Omental fat pad (tissue), 4 donors: Measurements from ENCODE around the gene PPFIBP2. TPM values are rescaled to one million over a fixed set of nuclear protein-coding genes. Genes with fewer than 3 reads are reported as not detected.

Experiments used
- ATAC-seq: fragments of 150-250 bp; one replicate; pipeline ENCODE4 v1.9.1; 2016; ENCODE audit warnings: mild to moderate bottlenecking, moderate library complexity; ENCODE audit not compliant: low FRiP score
- DNase-seq: peaks from one replicate; pipeline ENCODE4 v3.0.0-alpha.2; 2019; ENCODE audit warnings: low spot score
- CTCF ChIP-seq, 3 donors: fragments of 450-650 bp; IDR thresholded peaks; one replicate each; pipeline ENCODE4 v1.5.1; 2016 to 2017; ENCODE audit warnings: antibody characterized with exemption in 3 of 3, mild to moderate bottlenecking in 3 of 3, moderate library complexity in 2 of 3
- total RNA-seq, 4 donors: library from RNA; depleted of rRNA; stranded (reverse); fragments of >200 nt; gene quantifications; one replicate each; pipeline ENCODE4 v1.1.0, GENCODE V29; 2016

Gene PPFIBP2
- total RNA-seq, 4 donors from 2014 or later, result 16.3 to 47.8 (median 24.2) TPM

GRCh38 chr11:7612056-7612660, 98.4 kb downstream of the PPFIBP2 start:
- ATAC-seq (no peak), DNase-seq (no peak)
- TF ChIP-seq CTCF (IDR thresholded peaks at IDR 0.05), result no peak

- TF ChIP-seq CTCF (IDR thresholded peaks at IDR 0.05), result no peak
- ATAC-seq (no peak), DNase-seq (no peak)
Measured at GRCh38 chr11:7612661-7613393, 99.0 kb downstream of the PPFIBP2 start.

- no peak for TF ChIP-seq CTCF (IDR thresholded peaks at IDR 0.05)
- DNase-seq (no peak), ATAC-seq (no peak)
Measured at GRCh38 chr11:7613394-7613720, 99.6 kb downstream of the PPFIBP2 start.

DNA sequence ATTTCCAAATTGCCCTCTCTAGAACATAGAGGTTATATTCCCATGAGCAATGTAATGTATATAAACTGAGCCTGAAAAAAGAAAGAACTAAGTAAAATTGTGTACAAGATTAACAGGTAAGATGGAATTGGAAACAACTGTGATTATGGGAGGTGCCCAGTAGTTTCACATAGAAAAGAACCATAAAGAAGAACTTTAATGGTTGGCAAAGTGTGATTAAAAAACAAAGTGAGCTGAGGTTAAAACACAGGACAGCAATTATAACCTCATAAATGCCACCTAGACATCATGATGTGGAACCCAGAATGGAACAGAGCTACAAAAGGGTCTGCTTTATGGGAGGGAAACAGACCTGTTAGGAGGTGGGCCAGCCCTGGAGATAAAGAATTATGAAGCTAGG, 100.9 kb downstream of the PPFIBP2 start:
- no peak for DNase-seq
- TF ChIP-seq CTCF (IDR thresholded peaks at IDR 0.05), result no peak
- no peak for ATAC-seq

DNA sequence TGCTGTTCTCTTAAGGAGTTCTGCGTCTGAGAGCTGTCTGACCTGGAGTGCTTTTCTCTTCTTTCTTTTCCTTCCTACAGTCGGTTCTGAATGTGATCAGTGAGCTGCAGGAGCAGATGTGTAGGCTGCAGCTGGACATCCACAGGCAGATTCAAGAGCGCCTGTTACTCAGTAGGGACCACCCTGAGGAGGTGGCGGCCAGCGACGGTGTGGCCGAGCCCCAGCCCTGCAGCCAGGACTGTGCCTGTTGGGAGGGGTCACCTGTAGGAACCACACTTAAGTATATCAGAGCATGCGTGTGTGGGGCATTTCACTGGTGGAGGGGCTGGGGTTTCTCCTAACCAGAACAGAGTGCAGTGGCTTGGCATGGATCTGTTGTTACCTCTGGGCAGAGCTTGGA, 103.2 kb downstream of the PPFIBP2 start:
- DNase-seq (no peak), ATAC-seq (no peak)
- no peak for TF ChIP-seq CTCF (IDR thresholded peaks at IDR 0.05)

GRCh38 chr11:7619322-7619721, 105.5 kb downstream of the PPFIBP2 start:
- no peak for ATAC-seq
- no peak for TF ChIP-seq CTCF (IDR thresholded peaks at IDR 0.05)

DNA sequence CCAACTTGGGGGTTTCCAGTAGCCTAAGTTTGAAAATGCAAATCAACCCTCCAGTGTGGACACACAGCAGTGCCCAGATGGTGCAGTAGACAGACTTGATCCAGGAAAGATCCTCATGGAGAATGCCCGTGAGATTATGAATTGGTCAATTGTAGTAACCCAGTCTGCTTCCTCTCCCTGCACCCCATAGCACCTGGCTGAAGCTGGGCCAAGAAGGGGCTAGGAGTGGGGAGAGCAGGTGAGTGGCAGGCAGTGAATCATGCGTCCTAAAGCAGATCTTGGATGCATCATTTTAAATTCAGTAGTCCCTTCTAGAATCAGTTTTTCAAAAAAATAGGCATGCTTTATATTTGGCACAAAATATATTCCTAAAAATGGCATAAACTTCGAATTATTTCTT, 107.3 kb downstream of the PPFIBP2 start:
- no peak for TF ChIP-seq CTCF (IDR thresholded peaks at IDR 0.05)
- DNase-seq (no peak), ATAC-seq (no peak)

More at GRCh38 chr11:7619322-7619721, 105.5 kb downstream of the PPFIBP2 start:
- no peak for DNase-seq
